K562 (cell line): ENCODE measurements around the gene MEF2B. TPM values are rescaled to one million over a fixed set of nuclear protein-coding genes. Genes with fewer than 3 reads are reported as not detected.

Experiments
- E2F6 ChIP-seq, 2 experiments: IDR thresholded peaks; 2 replicates each; pipeline ENCODE4 v1.6.1; 2011; ENCODE audit warnings: borderline replicate concordance in 1 of 2, control low read depth in 1 of 2, low read depth in 1 of 2, low read length in 1 of 2, mild to moderate bottlenecking in 1 of 2, mixed read lengths in 1 of 2, moderate library complexity in 1 of 2; ENCODE audit not compliant: insufficient read depth in 1 of 2, insufficient read length in 1 of 2, poor library complexity in 1 of 2, severe bottlenecking in 1 of 2; ENCODE audit errors: extremely low read depth in 1 of 2
- ESRRA ChIP-seq: fragments of 450-650 bp; IDR thresholded peaks from 2 replicates; pipeline ENCODE4 v1.6.1; 2014; ENCODE audit warnings: low read depth, mild to moderate bottlenecking, moderate library complexity, borderline replicate concordance
- FOXP1 ChIP-seq: sonication (generic); formaldehyde crosslinking; IDR thresholded peaks from 2 replicates; pipeline ENCODE4 v1.8.0; 2022; ENCODE audit warnings: mild to moderate bottlenecking, missing genetic modification reagents
- FUS ChIP-seq: fragments of 200-400 bp; formaldehyde crosslinking; optimal IDR thresholded peaks from 2 replicates; pipeline ENCODE3; 2017; ENCODE audit warnings: low read depth, low read length
- GMEB1 ChIP-seq: fragments of 250-450 bp; sonication (Bioruptor Pico); IDR thresholded peaks from 2 replicates; pipeline ENCODE4 v1.4.0; 2020; ENCODE audit warnings: mild to moderate bottlenecking
- HNRNPL ChIP-seq: fragments of 200-400 bp; formaldehyde crosslinking; IDR thresholded peaks from 2 replicates; pipeline ENCODE4 v1.6.1; 2017; ENCODE audit warnings: low read depth, mild to moderate bottlenecking, low read length
- JUN ChIP-seq, 2 experiments: sonication (generic) in 1 of 2; formaldehyde crosslinking in 1 of 2; IDR thresholded peaks; 2 replicates each; pipeline versions ENCODE4 v1.6.1 to v1.8.0; 2012 to 2022; ENCODE audit warnings: borderline replicate concordance in 2 of 2, mild to moderate bottlenecking in 2 of 2, improper control_type of control experiment in 1 of 2, low read depth in 1 of 2, low read length in 1 of 2, missing genetic modification reagents in 1 of 2
- KDM4B ChIP-seq, 2 experiments: fragments of 450-650 bp in 1 of 2; sonication (generic) in 1 of 2; IDR thresholded peaks; 2 replicates each; pipeline ENCODE4 v1.6.1; 2016 to 2017; ENCODE audit warnings: borderline replicate concordance in 2 of 2, antibody characterized with exemption in 1 of 2, low read depth in 1 of 2, mild to moderate bottlenecking in 1 of 2
- NR2C2 ChIP-seq, 2 experiments: fragments of 200-800 bp in 1 of 2; sonication (Bioruptor generic) in 1 of 2; sonication (generic) in 1 of 2; formaldehyde crosslinking in 1 of 2; IDR thresholded peaks; 2 replicates each; pipeline versions ENCODE4 v1.6.1 to v1.8.0; 2016 to 2022; ENCODE audit warnings: mild to moderate bottlenecking in 1 of 2, missing compliant biosample characterization in 1 of 2, missing genetic modification characterization in 1 of 2, missing genetic modification reagents in 1 of 2
- NUFIP1 ChIP-seq: fragments of 450-650 bp; IDR thresholded peaks from 2 replicates; pipeline ENCODE4 v1.6.1; 2018; ENCODE audit not compliant: partially characterized antibody
- POLR2G ChIP-seq: fragments of 200-400 bp; formaldehyde crosslinking; IDR thresholded peaks from 2 replicates; pipeline ENCODE4 v1.6.1; 2017; ENCODE audit warnings: low read depth, mild to moderate bottlenecking, antibody characterized with exemption, low read length, moderate library complexity
- SIX5 ChIP-seq, 2 experiments: IDR thresholded peaks; 2 replicates each; pipeline ENCODE4 v1.6.1; 2011; ENCODE audit warnings: low read length in 2 of 2, borderline replicate concordance in 1 of 2, low read depth in 1 of 2, mild to moderate bottlenecking in 1 of 2, moderate library complexity in 1 of 2; ENCODE audit not compliant: insufficient read depth in 1 of 2
- ZBTB1 ChIP-seq: sonication (generic); formaldehyde crosslinking; IDR thresholded peaks from 2 replicates; pipeline ENCODE4 v1.8.1; 2023; ENCODE audit warnings: missing genetic modification reagents, low read depth, mild to moderate bottlenecking, borderline replicate concordance
- ZBTB26 ChIP-seq: fragments of 450-650 bp; formaldehyde crosslinking; IDR thresholded peaks from 2 replicates; pipeline ENCODE4 v1.4.0; 2022; ENCODE audit warnings: missing genetic modification characterization
- ZNF143 ChIP-seq: sonication (generic); formaldehyde crosslinking; IDR thresholded peaks from 2 replicates; pipeline ENCODE4 v1.9.0; 2022; ENCODE audit warnings: mild to moderate bottlenecking, missing genetic modification reagents
- ZNF184 ChIP-seq: sonication (generic); formaldehyde crosslinking; IDR thresholded peaks from 2 replicates; pipeline ENCODE4 v1.5.0; 2020; ENCODE audit warnings: missing genetic modification reagents
- ZNF583 ChIP-seq: fragments of 250-450 bp; sonication (Bioruptor Pico); IDR thresholded peaks from 2 replicates; pipeline ENCODE4 v1.4.0; 2020
- polyA plus RNA-seq, 8 experiments: library from polyadenylated mRNA; depleted of rRNA in 4 of 8; stranded (reverse) in 5 of 8; unstranded in 3 of 8; fragments of >200 nt; fragmentation: Nextera tagmentation in 2 of 8; fragmentation: Illumina TruSeq in 1 of 8; extraction: Ambion mirVana in 2 of 8; extraction: Trizol in 1 of 8; gene quantifications; 2 replicates each; pipeline versions ENCODE4 v1.2.1 to v1.2.3, GENCODE V29; 2011 to 2014; ENCODE audit warnings: inconsistent platforms in 1 of 8, missing spikeins in 1 of 8
- total RNA-seq, 7 experiments: library from RNA; depleted of rRNA in 6 of 7; stranded (reverse); fragments of >200 nt in 6 of 7; fragmentation: Illumina TruSeq in 2 of 7; extraction: Trizol in 2 of 7; gene quantifications; 2 replicates each; pipeline versions ENCODE4 v1.2.1 to v1.2.3, GENCODE V29; 2011 to 2021; ENCODE audit warnings: low replicate concordance in 1 of 7
- TF ChIP-seq, protein P1 (sequence below): fragments of 250-450 bp; sonication (Bioruptor Pico); IDR thresholded peaks from 2 replicates; pipeline ENCODE4 v1.9.0; 2021; ENCODE audit warnings: mild to moderate bottlenecking, inconsistent platforms

MEF2B gene
- total and polyA plus RNA-seq, 9 of the 15 experiments (the other 6 are each of a cell fraction or from before 2014, with no cell fraction given), result 0.14 to 1.9 (median 0.71) TPM; not detected in 3

GRCh38 chr19:19192078-19192882 is 22.2 kb upstream of the MEF2B start, which contains the start of the genes BORCS8 and RFXANK (continued):
- TF ChIP-seq JUN (IDR thresholded peaks at IDR 0.05; ENCODE audit: borderline replicate concordance, low read depth, low read length) (no peak), JUN (CRISPR knock-in tag; IDR thresholded peaks at IDR 0.05; ENCODE audit: borderline replicate concordance) (peak; percentile 67; the same call in 1 of the 2 replicates), E2F6 (IDR thresholded peaks at IDR 0.05; ENCODE audit: borderline replicate concordance in 1 of 2, extremely low read depth in 1 of 2, insufficient read depth in 1 of 2, insufficient read length in 1 of 2, low read depth in 1 of 2, low read length in 1 of 2, poor library complexity in 1 of 2, severe bottlenecking in 1 of 2) (peak in 1 of 2 experiments; percentile 44), ZNF184 (CRISPR knock-in tag) (no peak), SIX5 (IDR thresholded peaks at IDR 0.05; ENCODE audit: borderline replicate concordance in 1 of 2, insufficient read depth in 1 of 2, low read depth in 1 of 2, low read length in 2 of 2) (peak; percentile 52 to 65; a peak in 3 of 4 replicates), ZBTB1 (peak; percentile 72; the same call in 1 of the 2 replicates), HNRNPL (no peak), KDM4B (IDR thresholded peaks at IDR 0.05; ENCODE audit: borderline replicate concordance in 2 of 2, low read depth in 1 of 2) (peak in 1 of 2 experiments; percentile 88; a peak in 1 of 4 replicates), FUS (no peak), GMEB1 (CRISPR knock-in tag) (0 out of 2 replicates have a peak, but pooled peaks have one; percentile 21), NR2C2 (CRISPR knock-in tag; IDR thresholded peaks at IDR 0.05) (peak; percentile 84), NR2C2 (tag; IDR thresholded peaks at IDR 0.05) (peak; percentile 90), FOXP1 (peak; percentile 95), POLR2G (peak; percentile 92), ESRRA (peak; percentile 74; the same call in 1 of the 2 replicates), NUFIP1 (no peak), ZNF143 (CRISPR knock-in tag) (peak; percentile 60; the same call in 1 of the 2 replicates), ZBTB26 (CRISPR knock-in tag) (0 out of 2 replicates have a peak, but pooled peaks have one; percentile 29), ZNF583 (CRISPR knock-in tag) (peak; percentile 69; the same call in 1 of the 2 replicates)
- TF ChIP-seq, protein P1, sequence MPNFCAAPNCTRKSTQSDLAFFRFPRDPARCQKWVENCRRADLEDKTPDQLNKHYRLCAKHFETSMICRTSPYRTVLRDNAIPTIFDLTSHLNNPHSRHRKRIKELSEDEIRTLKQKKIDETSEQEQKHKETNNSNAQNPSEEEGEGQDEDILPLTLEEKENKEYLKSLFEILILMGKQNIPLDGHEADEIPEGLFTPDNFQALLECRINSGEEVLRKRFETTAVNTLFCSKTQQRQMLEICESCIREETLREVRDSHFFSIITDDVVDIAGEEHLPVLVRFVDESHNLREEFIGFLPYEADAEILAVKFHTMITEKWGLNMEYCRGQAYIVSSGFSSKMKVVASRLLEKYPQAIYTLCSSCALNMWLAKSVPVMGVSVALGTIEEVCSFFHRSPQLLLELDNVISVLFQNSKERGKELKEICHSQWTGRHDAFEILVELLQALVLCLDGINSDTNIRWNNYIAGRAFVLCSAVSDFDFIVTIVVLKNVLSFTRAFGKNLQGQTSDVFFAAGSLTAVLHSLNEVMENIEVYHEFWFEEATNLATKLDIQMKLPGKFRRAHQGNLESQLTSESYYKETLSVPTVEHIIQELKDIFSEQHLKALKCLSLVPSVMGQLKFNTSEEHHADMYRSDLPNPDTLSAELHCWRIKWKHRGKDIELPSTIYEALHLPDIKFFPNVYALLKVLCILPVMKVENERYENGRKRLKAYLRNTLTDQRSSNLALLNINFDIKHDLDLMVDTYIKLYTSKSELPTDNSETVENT (CRISPR knock-in tag), result peak; percentile 44; the same call in 1 of the 2 replicates
